GM23338 (cell line): ENCODE results near the gene RXYLT1.

Experiments used
- CREB1 ChIP-seq: fragments of 250-450 bp; sonication (Bioruptor Pico); IDR thresholded peaks from 2 replicates; pipeline ENCODE4 v1.5.0; 2020; ENCODE audit warnings: low read depth, mild to moderate bottlenecking, moderate library complexity
- CTCF ChIP-seq, 2 experiments: fragments of 200-600 bp in 1 of 2; sonication (generic) in 1 of 2; conservative IDR thresholded peaks; 2 replicates each; pipeline versions ENCODE4 v1.5.1 to v1.6.1; 2016 to 2017; ENCODE audit warnings: antibody characterized with exemption in 2 of 2, low read depth in 2 of 2, mild to moderate bottlenecking in 2 of 2, moderate library complexity in 1 of 2
- ETS1 ChIP-seq: IDR thresholded peaks from 2 replicates; pipeline ENCODE4 v1.6.1; 2016; ENCODE audit warnings: antibody characterized with exemption
- EZH2 ChIP-seq: fragments of 200-600 bp; sonication (generic); IDR thresholded peaks from one replicate; pipeline ENCODE4 v1.8.0; 2017; ENCODE audit warnings: antibody characterized with exemption, mild to moderate bottlenecking, low read depth; ENCODE audit not compliant: unreplicated experiment
- EZH2phosphoT487 ChIP-seq: fragments of 200-600 bp; sonication (generic); IDR thresholded peaks from one replicate; pipeline ENCODE4 v1.8.1; 2018; ENCODE audit warnings: antibody characterized with exemption; ENCODE audit not compliant: unreplicated experiment
- JUNB ChIP-seq: IDR thresholded peaks from one replicate; pipeline ENCODE4 v1.6.1; 2016; ENCODE audit warnings: antibody characterized with exemption; ENCODE audit not compliant: unreplicated experiment
- NANOG ChIP-seq: IDR thresholded peaks from 2 replicates; pipeline ENCODE4 v1.6.1; 2016; ENCODE audit warnings: antibody characterized with exemption, borderline replicate concordance
- POLR2AphosphoS5 ChIP-seq: IDR thresholded peaks from 2 replicates; pipeline ENCODE4 v1.6.1; 2016; ENCODE audit warnings: antibody characterized with exemption, low read depth
- REST ChIP-seq: IDR thresholded peaks from one replicate; pipeline ENCODE4 v1.6.1; 2018; ENCODE audit warnings: antibody characterized with exemption; ENCODE audit not compliant: unreplicated experiment
- STAT1 ChIP-seq: IDR thresholded peaks from one replicate; pipeline ENCODE4 v1.6.1; 2016; ENCODE audit warnings: antibody characterized with exemption; ENCODE audit not compliant: unreplicated experiment
- ZNF114 ChIP-seq: fragments of 250-450 bp; sonication (Bioruptor Pico); IDR thresholded peaks from 2 replicates; pipeline ENCODE4 v1.5.0; 2020; ENCODE audit warnings: mild to moderate bottlenecking, moderate library complexity
- ZNF331 ChIP-seq: fragments of 250-450 bp; sonication (Bioruptor Pico); IDR thresholded peaks from 2 replicates; pipeline ENCODE4 v1.5.0; 2020; ENCODE audit warnings: low read depth, mild to moderate bottlenecking, moderate library complexity
- ZNF462 ChIP-seq: fragments of 250-450 bp; sonication (Bioruptor Pico); IDR thresholded peaks from 2 replicates; pipeline ENCODE4 v1.5.0; 2020; ENCODE audit warnings: mild to moderate bottlenecking, moderate library complexity

- TF ChIP-seq EZH2, result no peak
- TF ChIP-seq REST, result no peak
- TF ChIP-seq NANOG, result no peak
- no peak for TF ChIP-seq CTCF (conservative IDR thresholded peaks at IDR 0.05; ENCODE audit: low read depth in 2 of 2)
- no peak for TF ChIP-seq POLR2AphosphoS5
- TF ChIP-seq EZH2phosphoT487, result no peak
- no peak for TF ChIP-seq CREB1 (CRISPR knock-in tag)
- no peak for TF ChIP-seq ZNF331
- TF ChIP-seq JUNB, result no peak
- TF ChIP-seq ETS1, result no peak
- no peak for TF ChIP-seq ZNF114
- no peak for TF ChIP-seq ZNF462 (CRISPR knock-in tag)
- TF ChIP-seq STAT1, result no peak
Observed at GRCh38 chr12:63811755-63812154, 32.0 kb downstream of the RXYLT1 start.
